ENCODE measurements around the gene MIER1. TPM values are rescaled to one million over a fixed set of nuclear protein-coding genes. Genes with fewer than 3 reads are reported as not detected.
"Not testable (repeated sequence)": the region's sequence is repeated elsewhere in the genome, so short reads cannot be mapped to it uniquely, and the experiment has no call there.

MIER1 gene
- 39.3 to 41.1 TPM (median 40.1 TPM) in 3 replicates for total RNA-seq
- long read RNA-seq, full-length matches to known transcripts = 6 of 9 reads
- long read RNA-seq, partial matches to known transcripts = 0 of 9 reads
- long read RNA-seq, other reads (novel, unspliced or antisense) = 3 of 9 reads

- Mint-ChIP-seq H3K27ac (ENCODE audit: unreplicated experiment) (peak within 1 kb of the TSS; percentile 97), H3K4me1 (ENCODE audit: low read depth) (peaks cover 43% of the 10 kb centered on the region), H3K9me3 (ENCODE audit: low read depth) (no peaks in the 10 kb centered on the region), H3K4me3 (ENCODE audit: unreplicated experiment) (peak within 1 kb of the TSS; percentile 95), H3K27me3 (ENCODE audit: low read depth) (no peaks in the 10 kb centered on the region), H3K36me3 (ENCODE audit: low read depth) (no peaks in the 10 kb centered on the region)
- DNase-seq (ENCODE audit: low spot score) = peak; percentile 100
- TF ChIP-seq CTCF (IDR thresholded peaks at IDR 0.05) = peak; percentile 42
These were observed at the start of gene MIER1, which contains the start of gene DNAI4 for GRCh38 chr1:66924756-66925557. Gene MIER1, plus strand, starts transcription at chr1:66924990. Its CDS starts 39 bp downstream, at chr1:66925029. Gene DNAI4, minus strand, starts transcription at chr1:66924856. Its CDS starts 25 bp downstream, at chr1:66924831.

GRCh38 chr1:66876664-66877063 is 48.1 kb upstream of the MIER1 start:
- no peak for DNase-seq (ENCODE audit: low spot score)
- Mint-ChIP-seq H3K27ac (ENCODE audit: unreplicated experiment) (no peak overlapping the region), H3K9me3 (ENCODE audit: low read depth) (peaks cover 32% of the 10 kb centered on the region), H3K36me3 (ENCODE audit: low read depth) (peaks cover 7% of the 10 kb centered on the region), H3K27me3 (ENCODE audit: low read depth) (no peaks in the 10 kb centered on the region), H3K4me1 (ENCODE audit: low read depth) (no peaks in the 10 kb centered on the region), H3K4me3 (ENCODE audit: unreplicated experiment) (no peak overlapping the region)
- no peak for TF ChIP-seq CTCF (IDR thresholded peaks at IDR 0.05)

GRCh38 chr1:66889030-66889429 is 35.8 kb upstream of the MIER1 start:
- no peak for DNase-seq (ENCODE audit: low spot score)
- Mint-ChIP-seq H3K9me3 (ENCODE audit: low read depth) (peaks cover 4% of the 10 kb centered on the region), H3K27ac (ENCODE audit: unreplicated experiment) (no peak overlapping the region), H3K36me3 (ENCODE audit: low read depth) (peaks cover 11% of the 10 kb centered on the region), H3K4me1 (ENCODE audit: low read depth) (no peaks in the 10 kb centered on the region), H3K4me3 (ENCODE audit: unreplicated experiment) (no peak overlapping the region), H3K27me3 (ENCODE audit: low read depth) (no peaks in the 10 kb centered on the region)
- TF ChIP-seq CTCF (IDR thresholded peaks at IDR 0.05) = no peak

GRCh38 chr1:66890621-66891020 is 34.2 kb upstream of the MIER1 start:
- Mint-ChIP-seq H3K36me3 (ENCODE audit: low read depth) (peaks cover 11% of the 10 kb centered on the region), H3K9me3 (ENCODE audit: low read depth) (peaks cover 7% of the 10 kb centered on the region), H3K4me3 (ENCODE audit: unreplicated experiment) (no peak overlapping the region), H3K4me1 (ENCODE audit: low read depth) (no peaks in the 10 kb centered on the region), H3K27me3 (ENCODE audit: low read depth) (no peaks in the 10 kb centered on the region), H3K27ac (ENCODE audit: unreplicated experiment) (no peak overlapping the region)
- DNase-seq (ENCODE audit: low spot score) = no peak
- no peak for TF ChIP-seq CTCF (IDR thresholded peaks at IDR 0.05)

GRCh38 chr1:66893712-66894111 is 31.1 kb upstream of the MIER1 start:
- Mint-ChIP-seq H3K4me3 (ENCODE audit: unreplicated experiment) (no peak overlapping the region), H3K36me3 (ENCODE audit: low read depth) (peaks cover 6% of the 10 kb centered on the region), H3K27me3 (ENCODE audit: low read depth) (no peaks in the 10 kb centered on the region), H3K9me3 (ENCODE audit: low read depth) (peaks cover 7% of the 10 kb centered on the region), H3K27ac (ENCODE audit: unreplicated experiment) (no peak overlapping the region), H3K4me1 (ENCODE audit: low read depth) (no peaks in the 10 kb centered on the region)
- no peak for DNase-seq (ENCODE audit: low spot score)
- no peak for TF ChIP-seq CTCF (IDR thresholded peaks at IDR 0.05)

GRCh38 chr1:66915203-66915602 is 9.6 kb upstream of the MIER1 start:
- not testable (repeated sequence) for H3K4me1 Mint-ChIP-seq (ENCODE audit: low read depth); H3K27me3 Mint-ChIP-seq (ENCODE audit: low read depth); H3K36me3 Mint-ChIP-seq (ENCODE audit: low read depth); H3K27ac Mint-ChIP-seq (ENCODE audit: unreplicated experiment); H3K4me3 Mint-ChIP-seq (ENCODE audit: unreplicated experiment); H3K9me3 Mint-ChIP-seq (ENCODE audit: low read depth); DNase-seq (ENCODE audit: low spot score)
